Effector memory CD8-positive, alpha-beta T cell (primary cell): ENCODE measurements around the gene PRXL2A.
A peak's percentile ranks its signal among the peaks of the same experiment; 100 is the strongest.
"Not testable (repeated sequence)": the region's sequence is repeated elsewhere in the genome, so short reads cannot be mapped to it uniquely, and the experiment has no call there.

ENCODE experiments used
- ATAC-seq: fragments of 150-1000 bp; cut with Tn5 transposase; replicated peaks from 2 replicates; pipeline ENCODE4 v1.10.0; 2021; ENCODE audit warnings: mild to moderate bottlenecking, moderate library complexity
- DNase-seq, 3 experiments: peaks; one replicate each; pipeline ENCODE4 v3.0.0; 2021
- H3K27ac Mint-ChIP-seq, 2 donors: one replicate each; pipeline ENCODE4 v1.8.0; 2022; ENCODE audit warnings: mild to moderate bottlenecking in 2 of 2, mixed read lengths in 2 of 2, moderate library complexity in 2 of 2
- H3K27me3 Mint-ChIP-seq, 2 donors: one replicate each; pipeline ENCODE4 v1.8.0; 2022; ENCODE audit warnings: mixed read lengths in 2 of 2
- H3K36me3 Mint-ChIP-seq: one replicate; pipeline ENCODE4 v1.8.0; 2022; ENCODE audit warnings: mild to moderate bottlenecking, moderate library complexity, mixed read lengths; ENCODE audit not compliant: insufficient read depth
- H3K4me1 Mint-ChIP-seq, 2 donors: one replicate each; pipeline ENCODE4 v1.8.0; 2022; ENCODE audit warnings: low read depth in 2 of 2, mixed read lengths in 2 of 2
- H3K4me3 Mint-ChIP-seq, 2 donors: one replicate each; pipeline ENCODE4 v1.8.0; 2022; ENCODE audit warnings: mild to moderate bottlenecking in 2 of 2, mixed read lengths in 2 of 2, moderate library complexity in 2 of 2
- H3K9me3 Mint-ChIP-seq, 2 donors: one replicate each; pipeline ENCODE4 v1.8.0; 2022; ENCODE audit warnings: mixed read lengths in 2 of 2

Gene PRXL2A

GRCh38 chr10:80473692-80474596 is 65.6 kb downstream of the PRXL2A start:
- no peak for ATAC-seq

GRCh38 chr10:80474597-80474910 is 66.2 kb downstream of the PRXL2A start:
- Mint-ChIP-seq H3K9me3 (no peaks in the 10 kb centered on the region), H3K4me1 (peaks cover 68 to 74% of the 10 kb centered on the region in 2 donors), H3K27ac (peak overlapping the region; percentile 93 to 95), H3K27me3 (no peaks in the 10 kb centered on the region), H3K4me3 (peak overlapping the region; percentile 78 to 97), H3K36me3 (peaks cover 46% of the 10 kb centered on the region)
- DNase-seq: no peak
- ATAC-seq: no peak

More at GRCh38 chr10:80473692-80474596, 65.6 kb downstream of the PRXL2A start:
- H3K27ac Mint-ChIP-seq: peak overlapping the region; percentile 93 to 95
- DNase-seq: no peak
- no peaks in the 10 kb centered on the region for H3K27me3 Mint-ChIP-seq
- peak overlapping the region; percentile 78 to 97 for H3K4me3 Mint-ChIP-seq
- peaks cover 52% of the 10 kb centered on the region for H3K36me3 Mint-ChIP-seq
- H3K9me3 Mint-ChIP-seq: no peaks in the 10 kb centered on the region
- peaks cover 73 to 79% of the 10 kb centered on the region in 2 donors for H3K4me1 Mint-ChIP-seq

DNA sequence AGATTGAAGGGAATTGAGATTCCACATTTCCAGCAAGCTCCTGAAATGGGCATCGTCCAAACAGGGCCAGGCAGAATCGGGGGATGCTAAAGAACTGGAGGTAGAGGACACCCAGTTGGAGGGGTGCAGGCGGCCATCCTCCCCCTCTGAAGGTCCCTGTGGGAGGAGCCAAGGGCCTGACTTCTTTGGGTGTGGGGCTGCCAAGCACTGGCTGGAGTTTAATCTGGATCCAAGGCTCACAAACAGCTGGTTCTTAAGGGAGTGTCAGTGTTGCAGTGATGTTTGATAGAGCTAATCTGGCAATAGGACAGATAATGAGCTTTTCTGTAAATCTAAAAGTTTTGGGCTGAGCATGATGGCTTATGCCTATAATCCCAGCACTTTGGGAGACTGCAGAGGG is 66.6 kb downstream of the PRXL2A start:
- H3K4me3 Mint-ChIP-seq: peak overlapping the region; percentile 78 to 97
- no peak for ATAC-seq
- peaks cover 65 to 72% of the 10 kb centered on the region in 2 donors for H3K4me1 Mint-ChIP-seq
- H3K27me3 Mint-ChIP-seq: no peaks in the 10 kb centered on the region
- H3K9me3 Mint-ChIP-seq: no peaks in the 10 kb centered on the region
- peaks cover 43% of the 10 kb centered on the region for H3K36me3 Mint-ChIP-seq
- DNase-seq: no peak
- H3K27ac Mint-ChIP-seq: peak overlapping the region; percentile 93 to 95

DNA sequence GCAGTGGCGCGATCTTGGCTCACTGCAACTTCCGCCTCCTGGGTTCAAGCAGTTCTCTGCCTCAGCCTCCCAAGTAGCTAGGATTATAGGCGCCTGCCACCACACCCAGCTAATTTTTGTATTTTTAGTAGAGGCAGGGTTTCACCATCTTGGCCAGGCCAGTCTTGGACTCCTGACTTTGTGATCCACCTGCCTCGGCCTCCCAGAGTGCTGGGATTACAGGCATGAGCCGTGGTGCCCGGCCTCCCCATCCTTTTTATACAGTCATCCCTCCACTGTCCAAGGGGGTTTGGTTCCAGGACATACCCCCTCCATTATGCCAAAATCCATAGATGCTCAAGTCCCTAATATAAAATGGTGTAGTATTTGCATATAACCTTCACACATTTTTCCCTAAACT is 67.3 kb downstream of the PRXL2A start:
- not testable (repeated sequence) for ATAC-seq, H3K9me3 Mint-ChIP-seq, H3K27me3 Mint-ChIP-seq, DNase-seq, H3K4me3 Mint-ChIP-seq
- peak overlapping the region; percentile 93 to 95 for H3K27ac Mint-ChIP-seq
- H3K36me3 Mint-ChIP-seq: peaks cover 43% of the 10 kb centered on the region
- H3K4me1 Mint-ChIP-seq: peaks cover 60 to 76% of the 10 kb centered on the region in 2 donors

DNA sequence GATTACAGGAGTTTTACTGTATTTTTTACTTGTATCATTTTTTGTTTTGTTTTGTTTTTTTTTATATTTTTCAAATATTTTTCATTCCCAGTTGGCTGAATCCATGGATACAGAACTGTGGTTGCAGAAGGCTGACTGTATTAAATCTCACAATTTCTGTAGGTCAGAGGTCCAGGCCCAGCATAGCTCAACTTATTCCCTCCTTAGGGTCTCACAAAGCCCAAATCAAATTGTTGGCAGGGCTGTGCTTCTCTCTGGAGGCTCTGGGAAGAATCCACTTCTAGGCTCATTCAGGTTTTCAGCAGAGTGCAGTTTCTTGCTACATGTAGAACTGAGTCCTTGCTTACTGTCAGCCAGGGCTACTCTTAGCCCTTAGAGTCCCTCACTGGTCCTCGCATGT is 68.3 kb downstream of the PRXL2A start:
- H3K4me3 Mint-ChIP-seq: peak overlapping the region in 1 of 2 donors; percentile 3
- peaks cover 40% of the 10 kb centered on the region for H3K36me3 Mint-ChIP-seq

GRCh38 chr10:80477813-80478212 is 69.5 kb downstream of the PRXL2A start:
- Mint-ChIP-seq H3K9me3 (no peaks in the 10 kb centered on the region), H3K4me1 (peaks cover 48 to 70% of the 10 kb centered on the region in 2 donors), H3K27ac (peak overlapping the region; percentile 44 to 82), H3K27me3 (no peaks in the 10 kb centered on the region), H3K36me3 (peaks cover 48% of the 10 kb centered on the region), H3K4me3 (peak overlapping the region in 1 of 2 donors; percentile 13)
- no peak for DNase-seq
- ATAC-seq: no peak

More for the DNA sequence above, 68.3 kb downstream of the PRXL2A start:
- no peaks in the 10 kb centered on the region for H3K9me3 Mint-ChIP-seq
- peak overlapping the region; percentile 44 to 93 for H3K27ac Mint-ChIP-seq
- no peak for DNase-seq
- H3K4me1 Mint-ChIP-seq: peaks cover 56 to 72% of the 10 kb centered on the region in 2 donors
- H3K27me3 Mint-ChIP-seq: no peaks in the 10 kb centered on the region
- ATAC-seq: no peak

DNA sequence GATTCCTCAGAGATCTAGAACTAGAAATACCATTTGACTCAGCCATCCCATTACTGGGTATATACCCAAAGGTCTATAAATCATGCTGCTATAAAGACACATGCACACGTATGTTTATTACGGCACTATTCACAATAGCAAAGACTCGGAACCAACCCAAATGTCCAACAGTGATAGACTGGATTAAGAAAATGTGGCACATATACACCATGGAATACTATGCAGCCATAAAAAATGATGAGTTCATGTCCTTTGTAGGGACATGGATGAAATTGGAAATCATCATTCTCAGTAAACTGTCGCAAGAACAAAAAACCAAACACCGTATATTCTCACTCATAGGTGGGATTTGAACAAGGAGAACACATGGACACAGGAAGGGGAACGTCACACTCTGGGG is 72.0 kb downstream of the PRXL2A start:
- Mint-ChIP-seq H3K27ac (peak overlapping the region; percentile 32 to 88), H3K36me3 (peaks cover 65% of the 10 kb centered on the region), H3K4me1 (peaks cover 42 to 61% of the 10 kb centered on the region in 2 donors)
- not testable (repeated sequence) for H3K27me3 Mint-ChIP-seq, H3K9me3 Mint-ChIP-seq, H3K4me3 Mint-ChIP-seq, DNase-seq, ATAC-seq

- peaks cover 47 to 62% of the 10 kb centered on the region in 2 donors for H3K4me1 Mint-ChIP-seq
- no peak overlapping the region for H3K4me3 Mint-ChIP-seq
- ATAC-seq (no peak), DNase-seq (no peak)
- H3K27me3 Mint-ChIP-seq: no peaks in the 10 kb centered on the region
- peaks cover 65% of the 10 kb centered on the region for H3K36me3 Mint-ChIP-seq
- H3K9me3 Mint-ChIP-seq: no peaks in the 10 kb centered on the region
- H3K27ac Mint-ChIP-seq: peak overlapping the region; percentile 49 to 88
Measured at GRCh38 chr10:80480852-80481251, 72.5 kb downstream of the PRXL2A start.

DNA sequence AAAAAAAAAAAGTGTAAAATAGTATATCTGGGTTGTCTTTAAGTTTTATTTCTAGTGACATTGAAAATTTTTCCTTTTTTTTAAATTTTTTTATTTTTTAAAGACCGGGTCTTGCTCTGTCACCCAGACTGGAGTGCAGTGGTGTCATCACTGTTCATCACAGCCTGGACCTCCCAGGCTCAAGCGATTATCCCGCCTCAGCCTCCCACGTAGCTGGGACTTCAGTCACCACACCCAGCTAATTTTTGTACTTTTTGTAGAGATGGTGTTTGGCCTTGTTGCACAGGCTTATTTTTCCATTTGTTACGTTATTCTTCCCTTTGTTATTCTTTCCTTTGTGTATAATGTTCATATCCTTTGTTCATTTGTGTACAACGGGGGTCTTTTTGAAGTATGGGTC is 75.9 kb downstream of the PRXL2A start:
- no peak for DNase-seq
- peak overlapping the region; percentile 75 to 80 for H3K4me3 Mint-ChIP-seq
- peaks cover 50% of the 10 kb centered on the region for H3K36me3 Mint-ChIP-seq
- H3K27me3 Mint-ChIP-seq: no peaks in the 10 kb centered on the region
- no peak for ATAC-seq
- H3K9me3 Mint-ChIP-seq: no peaks in the 10 kb centered on the region
- H3K27ac Mint-ChIP-seq: peak overlapping the region; percentile 84 to 93
- H3K4me1 Mint-ChIP-seq: peaks cover 61 to 71% of the 10 kb centered on the region in 2 donors

GRCh38 chr10:80484676-80485075 is 76.3 kb downstream of the PRXL2A start:
- H3K4me1 Mint-ChIP-seq: peaks cover 65 to 76% of the 10 kb centered on the region in 2 donors
- H3K36me3 Mint-ChIP-seq: peaks cover 54% of the 10 kb centered on the region
- H3K4me3 Mint-ChIP-seq: peak overlapping the region; percentile 75 to 80
- DNase-seq (no peak), ATAC-seq (no peak)
- H3K27ac Mint-ChIP-seq: peak overlapping the region; percentile 84 to 93
- no peaks in the 10 kb centered on the region for H3K27me3 Mint-ChIP-seq
- H3K9me3 Mint-ChIP-seq: no peaks in the 10 kb centered on the region

DNA sequence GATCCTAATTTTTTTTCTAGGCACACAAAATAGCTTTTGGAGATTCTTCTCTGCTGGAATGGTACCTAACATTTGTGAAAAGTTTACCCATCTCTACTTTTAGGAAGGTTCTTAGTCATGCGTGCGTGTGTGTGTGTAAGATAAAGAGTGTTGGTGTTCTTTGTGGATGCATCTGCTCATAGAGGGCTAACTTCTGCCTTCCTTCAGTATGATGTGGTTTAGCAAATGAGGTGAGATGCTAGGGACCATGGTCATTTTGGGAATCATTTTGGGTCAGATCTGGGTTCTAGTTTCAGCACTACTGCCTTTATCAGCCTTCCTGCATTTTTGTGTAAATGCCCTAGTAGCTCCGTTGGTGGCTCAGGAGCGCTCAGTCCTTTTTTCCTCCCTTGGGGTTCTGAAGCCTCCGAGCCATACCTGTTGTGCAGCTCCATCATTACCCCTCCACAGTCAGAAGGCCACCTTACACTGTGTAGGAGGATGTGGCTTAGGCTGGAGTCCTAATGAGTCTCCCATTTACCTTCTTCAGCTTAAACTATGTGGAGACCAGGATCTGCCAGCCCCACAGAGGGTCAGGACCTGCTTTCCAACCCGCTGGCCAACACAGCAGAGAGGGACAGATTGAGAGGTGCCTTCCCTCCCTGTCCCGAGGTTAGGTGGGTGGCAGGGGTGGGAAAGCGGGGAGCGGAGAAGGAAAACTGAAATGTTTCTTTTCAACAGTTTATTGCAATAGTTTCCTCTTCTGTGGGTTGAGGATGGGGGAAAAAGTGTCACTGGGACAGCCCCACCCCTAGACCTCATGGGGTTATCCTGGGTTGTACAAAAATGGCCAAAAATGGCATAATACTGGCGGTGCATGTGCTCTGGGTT is 77.0 kb downstream of the PRXL2A start:
- Mint-ChIP-seq H3K27ac (peak overlapping the region; percentile 84 to 93), H3K27me3 (no peaks in the 10 kb centered on the region), H3K36me3 (peaks cover 57% of the 10 kb centered on the region), H3K9me3 (no peaks in the 10 kb centered on the region), H3K4me1 (peaks cover 72 to 79% of the 10 kb centered on the region in 2 donors), H3K4me3 (peak overlapping the region; percentile 75 to 80)
- DNase-seq: no peak
- no peak for ATAC-seq

GRCh38 chr10:80485946-80486764 is 77.8 kb downstream of the PRXL2A start:
- H3K4me1 Mint-ChIP-seq: peaks cover 77 to 82% of the 10 kb centered on the region in 2 donors
- DNase-seq (no peak), ATAC-seq (no peak)
- no peaks in the 10 kb centered on the region for H3K9me3 Mint-ChIP-seq
- peak overlapping the region; percentile 75 to 80 for H3K4me3 Mint-ChIP-seq
- H3K27ac Mint-ChIP-seq: peak overlapping the region; percentile 84 to 93
- peaks cover 63% of the 10 kb centered on the region for H3K36me3 Mint-ChIP-seq
- H3K27me3 Mint-ChIP-seq: no peaks in the 10 kb centered on the region
